ENCODE measurements around the gene SCGN.

Gene SCGN

DNA sequence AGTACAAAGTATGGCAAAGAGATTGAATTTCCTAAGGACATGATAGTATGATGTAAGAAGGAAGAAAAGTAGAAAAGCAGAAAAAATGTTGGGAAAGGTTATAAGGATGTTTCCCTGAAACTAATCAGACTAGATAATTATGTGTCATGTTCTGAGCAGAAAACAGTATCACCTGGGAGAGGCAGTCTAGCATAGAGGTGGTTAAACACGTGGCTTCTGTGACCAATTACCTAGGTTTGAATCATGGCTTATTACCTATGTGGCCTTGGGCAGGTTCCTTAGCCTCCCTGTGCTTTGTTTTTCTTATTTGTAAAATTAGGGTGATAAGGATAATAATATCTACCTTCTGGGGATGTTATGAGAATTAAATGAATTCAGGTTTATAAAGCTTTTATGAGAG is 38.0 kb downstream of the SCGN start:
- DNase-seq = no peak

DNA sequence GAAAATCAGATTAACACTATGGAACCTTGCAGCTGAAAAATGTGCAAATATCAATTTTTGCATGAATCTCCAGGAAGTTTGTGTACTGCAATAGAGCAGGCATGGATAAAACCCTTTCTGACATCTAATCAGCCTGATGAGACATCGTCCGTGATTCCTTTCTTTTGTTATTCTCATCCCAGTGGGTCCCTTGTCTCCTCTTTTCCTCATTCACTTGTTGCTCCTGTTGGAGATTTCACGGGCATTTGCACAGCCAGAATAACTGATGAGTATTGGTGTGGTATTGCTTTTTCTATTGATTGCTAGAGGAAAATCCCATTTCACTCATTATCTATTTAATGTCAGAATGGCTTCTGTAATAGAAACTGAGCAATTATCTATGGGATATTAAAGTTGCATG is 39.9 kb downstream of the SCGN start:
- no peak for DNase-seq

DNA sequence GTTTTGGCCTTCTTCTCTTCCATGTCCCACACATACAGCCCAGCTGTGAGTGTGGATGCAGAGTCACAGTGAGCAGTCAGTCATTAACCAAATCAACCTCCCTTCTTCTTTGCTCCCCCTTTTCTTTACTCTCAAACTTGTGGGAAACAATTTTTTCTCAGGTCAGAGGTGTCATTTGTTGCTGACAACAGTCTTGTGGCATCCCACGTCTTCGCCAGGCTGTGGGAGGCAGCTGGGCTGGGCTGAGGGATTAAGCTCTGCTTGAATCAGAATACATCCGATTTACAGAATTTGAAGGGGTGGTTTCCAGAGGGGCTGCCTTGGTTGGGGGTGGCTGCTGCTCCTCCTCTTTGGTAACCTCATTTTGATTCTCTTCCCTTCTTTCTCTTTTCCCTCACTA is 40.5 kb downstream of the SCGN start:
- no peak for DNase-seq

DNA sequence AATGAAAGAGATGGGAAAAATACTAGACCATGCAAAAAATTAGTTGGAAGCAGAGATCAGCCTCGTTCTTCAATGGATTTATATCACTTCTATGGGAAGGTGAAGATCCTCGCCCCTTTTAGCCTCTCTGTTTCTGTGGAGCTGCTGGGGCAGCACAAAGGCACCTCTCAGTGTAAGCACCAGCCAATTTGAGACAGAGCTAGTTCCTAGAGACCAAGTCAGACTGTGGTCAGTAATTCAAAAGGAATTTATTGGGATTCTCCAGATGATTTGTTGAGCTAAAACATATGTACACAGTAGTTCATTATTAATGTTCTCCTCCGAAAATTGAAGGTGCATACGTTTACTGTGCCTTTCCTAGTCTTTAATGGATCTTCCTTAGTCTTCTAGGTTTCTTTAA is 42.4 kb downstream of the SCGN start:
- DNase-seq = no peak

DNA sequence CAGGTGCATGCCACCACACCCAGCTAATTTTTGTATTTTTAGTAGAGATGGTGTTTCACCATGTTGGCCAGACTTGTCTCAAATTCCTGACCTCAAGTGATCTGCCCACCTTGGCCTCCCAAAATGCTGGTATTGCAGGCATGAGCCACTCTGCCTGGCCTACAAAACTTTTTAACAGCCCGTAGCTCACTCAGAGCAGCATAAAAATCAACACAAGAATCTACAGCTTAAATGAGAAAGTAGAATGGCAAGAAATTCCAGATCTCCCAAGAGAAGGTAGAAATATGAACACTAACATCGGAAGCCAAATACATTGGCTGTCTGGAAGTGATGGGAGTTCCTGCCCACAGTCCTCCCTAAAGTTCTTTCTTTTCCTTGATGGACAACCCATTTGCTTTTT is 43.7 kb downstream of the SCGN start:
- DNase-seq = no peak

DNA sequence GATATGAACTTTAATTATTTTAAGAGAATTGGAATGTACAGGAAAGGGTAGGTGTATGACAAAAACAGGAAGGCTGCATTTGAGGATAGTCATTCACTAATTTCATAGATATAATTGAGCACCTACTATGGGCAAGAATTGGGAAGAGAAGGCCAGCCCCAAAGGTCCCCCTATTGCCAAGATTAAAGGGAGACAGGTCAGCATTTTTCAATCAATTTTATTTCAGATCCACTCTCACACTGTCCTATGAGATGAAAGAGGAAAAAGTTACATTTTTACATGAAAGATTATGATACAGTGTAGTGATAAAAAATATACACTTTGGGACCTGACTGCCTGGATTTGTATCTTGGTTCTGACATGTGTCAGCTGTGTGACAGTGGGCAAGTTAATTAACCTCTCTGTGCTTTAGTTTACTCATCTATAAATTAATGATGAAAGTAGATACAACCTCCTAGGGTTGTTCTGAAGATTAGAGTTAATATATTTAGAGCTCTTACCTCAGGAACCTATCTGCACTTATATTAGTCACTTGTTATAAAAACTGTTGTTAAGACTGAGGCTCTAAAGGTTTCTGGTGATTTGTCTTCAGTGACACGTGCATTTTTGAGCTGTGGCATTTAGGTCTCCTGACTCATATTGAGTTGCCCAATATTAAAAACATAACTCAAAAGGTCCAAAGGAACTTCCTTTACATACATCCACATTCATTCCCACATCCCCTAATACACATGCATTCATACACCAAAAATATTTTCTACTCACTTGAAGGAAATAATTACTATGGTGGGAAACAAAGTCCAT is 45.7 kb downstream of the SCGN start:
- no peak for DNase-seq

DNA sequence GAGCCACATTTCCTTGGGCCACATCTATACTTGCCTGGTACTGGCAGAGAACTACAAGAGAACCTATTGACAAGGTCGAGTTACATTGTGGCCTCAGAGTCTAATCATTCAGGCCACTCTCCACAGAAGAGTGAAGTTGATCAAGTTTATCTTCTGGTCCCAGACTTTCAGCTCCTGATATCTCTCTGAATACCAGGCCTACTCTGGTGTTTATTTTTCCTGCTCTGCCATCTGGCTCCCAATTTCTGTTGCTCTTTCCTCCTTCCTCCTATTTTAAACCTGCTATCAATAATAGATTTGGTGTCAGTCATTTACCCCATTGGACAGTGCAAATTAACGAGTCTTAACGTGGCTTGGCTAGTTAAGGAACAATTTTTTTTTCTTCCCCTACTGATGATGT is 46.6 kb downstream of the SCGN start:
- DNase-seq = no peak

DNA sequence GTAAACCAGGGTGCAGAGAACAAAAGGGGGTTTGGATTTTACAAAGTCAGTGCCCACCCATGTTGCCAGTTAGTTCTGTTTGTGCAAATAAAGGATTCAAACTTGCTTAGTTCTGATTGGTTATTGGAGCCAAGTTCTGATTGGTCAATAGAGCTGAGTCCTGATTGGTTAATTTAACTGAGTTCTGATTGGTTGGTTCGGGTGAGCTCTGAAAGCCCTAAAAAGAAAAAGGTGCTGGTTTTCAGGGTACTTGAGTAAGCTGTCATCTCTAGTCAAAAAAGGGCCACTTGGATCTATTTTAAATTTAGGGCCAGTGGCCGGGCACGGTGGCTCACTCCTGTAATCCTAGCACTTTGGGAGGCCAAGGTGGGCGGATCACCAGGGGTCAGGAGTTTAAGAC is 47.6 kb downstream of the SCGN start:
- DNase-seq = no peak

DNA sequence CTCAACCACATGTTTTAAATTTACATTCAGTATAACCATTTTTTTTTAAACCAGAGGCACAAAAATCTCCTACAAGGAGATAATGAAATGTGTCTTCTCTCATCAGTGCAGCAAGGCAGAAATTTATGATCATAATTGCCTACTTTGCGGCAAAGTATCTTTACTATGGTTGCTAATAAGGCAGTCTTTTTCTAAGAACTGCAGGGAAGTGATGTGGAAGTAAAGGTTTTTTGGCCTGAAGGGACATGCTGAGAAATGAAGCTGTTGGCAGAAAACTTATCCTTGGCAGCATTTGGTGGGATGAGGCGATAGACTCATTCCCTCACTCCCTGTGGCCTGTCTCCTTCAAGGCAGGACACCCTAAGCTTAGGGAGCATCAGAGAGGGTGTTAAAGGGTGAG is 48.7 kb downstream of the SCGN start:
- no peak for DNase-seq

DNA sequence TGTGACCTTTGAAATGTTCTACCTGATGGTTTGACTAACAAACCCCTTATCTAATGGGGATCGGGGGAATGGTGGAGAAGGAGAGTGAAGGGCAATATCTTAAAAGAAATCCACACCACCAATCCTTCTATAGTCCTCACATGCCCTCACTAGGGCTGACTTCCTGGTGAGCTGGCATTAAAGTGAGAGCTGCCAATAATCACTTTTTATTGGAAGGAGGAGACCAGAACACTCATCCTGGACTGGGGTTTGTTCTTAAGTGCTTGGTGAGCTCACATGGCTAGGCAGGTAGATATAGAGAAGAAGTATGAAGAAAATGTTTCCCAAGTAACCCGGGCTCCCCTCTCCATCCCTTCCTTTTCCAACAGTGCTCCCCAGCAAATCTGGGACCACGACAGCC is 49.8 kb downstream of the SCGN start:
- DNase-seq = no peak

DNA sequence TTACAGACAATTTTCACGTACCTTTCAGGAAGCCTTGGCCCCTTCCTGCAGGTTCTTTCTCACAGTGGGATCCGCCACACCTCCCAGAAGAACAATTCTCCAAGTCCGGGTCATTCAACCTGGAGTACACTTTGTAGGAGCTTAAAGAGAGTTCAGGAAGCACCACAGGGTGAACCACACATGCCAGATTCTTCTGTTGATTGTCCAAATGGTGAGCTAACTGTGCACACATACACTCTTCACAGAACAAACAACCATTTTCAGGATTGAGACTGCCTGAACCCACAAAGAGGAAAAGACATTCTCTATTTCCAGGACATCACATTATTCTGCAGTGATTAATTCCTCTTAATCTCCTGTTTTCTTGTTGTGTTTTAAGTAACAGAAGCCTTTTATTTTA is 51.0 kb downstream of the SCGN start:
- DNase-seq = no peak

DNA sequence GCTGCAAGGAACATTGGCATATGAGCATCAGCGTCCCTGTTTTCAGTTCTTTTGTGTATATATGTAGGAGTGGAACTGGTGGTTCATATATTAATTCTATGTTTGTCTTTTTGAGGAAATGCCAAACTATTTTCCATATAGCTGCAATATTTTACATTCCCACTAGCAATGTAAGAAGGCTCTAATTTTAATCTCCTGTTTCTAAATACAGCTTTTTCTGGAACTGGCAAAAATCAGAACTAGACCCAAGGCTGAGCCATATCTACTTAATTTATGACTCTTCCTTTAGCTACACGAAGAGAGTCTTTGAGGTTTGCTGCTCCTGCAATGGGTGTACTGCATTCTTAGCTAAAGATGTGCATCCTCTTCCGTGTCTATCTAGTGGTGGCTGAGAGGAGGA is 52.0 kb downstream of the SCGN start:
- no peak for DNase-seq

DNA sequence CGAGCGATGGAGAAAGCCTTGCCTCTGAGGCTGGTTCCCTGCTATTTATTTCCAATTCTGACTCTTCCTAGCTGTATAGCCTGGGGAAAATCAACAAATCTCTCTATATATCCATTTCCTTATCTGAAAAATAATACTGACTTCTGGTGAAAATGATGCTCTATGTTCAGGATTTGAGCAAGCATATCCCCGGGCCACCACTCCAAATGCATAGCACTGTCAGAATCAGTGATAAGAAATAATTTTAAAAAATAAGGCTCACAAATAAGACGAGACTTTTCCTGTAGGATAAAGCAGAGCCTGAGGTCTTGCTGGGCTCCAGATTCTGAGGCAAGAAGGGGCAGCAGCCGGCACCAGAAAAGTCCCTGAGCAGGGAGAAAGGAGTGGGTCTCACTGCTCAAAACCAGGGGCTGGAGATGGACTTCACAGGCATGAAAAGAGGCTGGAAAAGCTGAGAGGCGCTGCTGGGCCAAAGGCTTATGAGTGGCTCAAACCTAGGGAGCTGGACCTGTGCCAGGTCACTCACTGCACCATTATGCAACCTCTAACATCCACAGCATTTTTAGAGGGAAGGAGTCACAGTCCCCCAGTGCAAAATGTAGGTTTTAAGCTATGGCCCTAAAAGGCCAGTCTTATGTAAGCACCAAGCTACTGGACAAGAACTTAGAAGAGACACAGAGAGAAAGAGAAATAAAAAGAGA is 54.4 kb downstream of the SCGN start:
- DNase-seq = no peak

DNA sequence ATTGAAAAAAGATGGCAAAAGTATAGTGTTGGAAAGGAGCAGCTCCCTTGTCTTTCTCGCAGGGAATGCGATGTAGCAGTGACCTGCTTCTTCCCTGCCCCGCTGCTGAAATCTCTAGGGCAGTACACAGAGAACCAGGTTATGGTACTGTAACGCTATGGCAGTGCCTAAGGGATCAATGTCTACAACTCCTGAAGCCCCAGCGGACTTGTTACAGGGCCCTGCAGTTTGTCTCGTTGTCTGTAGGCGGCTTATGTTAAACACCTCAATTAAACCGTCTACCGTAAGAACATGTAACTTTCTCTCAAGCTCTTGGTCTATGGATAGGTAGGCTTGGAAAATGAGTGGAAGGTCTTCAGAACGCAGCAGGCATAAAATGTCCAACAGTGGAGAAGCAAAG is 57.7 kb downstream of the SCGN start:
- DNase-seq = no peak

DNA sequence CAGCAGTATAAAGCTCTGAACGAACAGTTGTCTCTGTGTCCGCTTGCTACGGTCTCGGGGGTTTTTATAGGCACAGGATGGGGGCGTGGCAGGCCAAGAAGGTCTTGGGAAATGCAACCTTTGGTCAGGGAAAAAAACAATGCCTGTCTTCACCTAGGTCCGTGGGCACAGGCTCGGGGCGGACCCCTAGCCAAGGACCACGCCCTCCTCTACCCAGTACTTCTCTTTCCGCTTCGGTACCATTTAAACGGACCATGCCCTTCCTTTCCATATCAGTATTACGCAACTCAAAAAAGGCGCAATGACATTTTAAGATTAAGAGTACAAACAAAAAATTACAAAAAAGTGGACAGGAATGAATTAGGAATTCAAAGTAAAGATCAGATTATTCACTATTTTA is 58.3 kb downstream of the SCGN start:
- DNase-seq = no peak

DNA sequence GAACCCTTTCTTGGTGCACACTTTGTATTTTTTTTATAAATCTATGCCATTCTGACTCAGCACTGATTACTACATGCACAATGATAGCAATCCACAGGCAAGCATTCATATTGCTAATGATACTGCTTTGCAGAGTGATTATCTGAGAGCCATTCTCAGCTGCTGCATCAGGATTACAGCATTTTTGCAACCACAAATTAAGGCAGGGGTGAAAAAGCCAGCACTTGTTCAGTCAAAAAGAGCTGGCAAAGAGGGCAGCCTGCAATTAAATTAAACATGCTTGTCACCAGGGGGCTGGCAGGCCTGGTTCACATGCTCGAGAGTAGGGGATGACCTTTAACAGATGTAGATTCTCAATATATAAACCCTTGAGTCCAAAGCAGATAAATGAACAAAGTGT is 61.8 kb downstream of the SCGN start:
- no peak for DNase-seq

DNA sequence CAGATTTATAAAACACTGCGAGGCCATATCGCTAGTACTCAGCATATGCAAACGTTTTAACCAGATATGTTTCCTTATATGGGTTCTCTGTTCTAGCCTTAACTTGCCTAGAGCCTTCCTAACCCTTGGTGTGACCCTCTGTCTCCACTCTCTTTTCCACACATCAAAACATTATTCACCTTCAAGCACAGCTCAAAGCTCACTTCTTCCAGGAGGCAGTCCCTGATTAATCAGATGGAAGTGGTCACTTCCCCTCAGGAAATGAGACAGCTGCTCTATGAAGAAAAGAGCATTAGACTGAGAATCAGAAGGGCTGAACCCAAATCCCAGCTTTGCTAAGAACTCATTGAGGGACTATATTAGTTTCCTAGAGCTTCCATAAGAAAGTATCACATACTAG is 62.8 kb downstream of the SCGN start:
- no peak for DNase-seq

DNA sequence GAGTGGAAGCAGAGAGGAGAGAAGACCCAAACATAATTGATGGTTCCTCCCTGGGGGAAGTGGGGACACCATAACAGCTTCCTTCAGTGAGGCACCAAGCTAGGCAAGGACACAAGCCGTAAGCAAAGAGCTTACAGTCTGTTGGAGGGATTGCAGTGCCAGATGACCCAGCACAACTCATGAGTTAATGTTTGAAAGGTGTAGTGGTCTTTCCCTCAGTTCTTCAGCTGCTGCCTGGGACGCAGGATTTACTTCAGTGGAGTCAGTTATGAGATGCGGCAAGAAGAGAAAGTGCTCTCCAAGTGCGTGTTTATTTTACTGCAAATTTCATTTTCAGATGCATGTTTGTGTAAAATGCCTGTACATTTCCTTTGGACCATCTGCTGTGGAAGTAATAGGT is 63.8 kb downstream of the SCGN start:
- no peak for DNase-seq

DNA sequence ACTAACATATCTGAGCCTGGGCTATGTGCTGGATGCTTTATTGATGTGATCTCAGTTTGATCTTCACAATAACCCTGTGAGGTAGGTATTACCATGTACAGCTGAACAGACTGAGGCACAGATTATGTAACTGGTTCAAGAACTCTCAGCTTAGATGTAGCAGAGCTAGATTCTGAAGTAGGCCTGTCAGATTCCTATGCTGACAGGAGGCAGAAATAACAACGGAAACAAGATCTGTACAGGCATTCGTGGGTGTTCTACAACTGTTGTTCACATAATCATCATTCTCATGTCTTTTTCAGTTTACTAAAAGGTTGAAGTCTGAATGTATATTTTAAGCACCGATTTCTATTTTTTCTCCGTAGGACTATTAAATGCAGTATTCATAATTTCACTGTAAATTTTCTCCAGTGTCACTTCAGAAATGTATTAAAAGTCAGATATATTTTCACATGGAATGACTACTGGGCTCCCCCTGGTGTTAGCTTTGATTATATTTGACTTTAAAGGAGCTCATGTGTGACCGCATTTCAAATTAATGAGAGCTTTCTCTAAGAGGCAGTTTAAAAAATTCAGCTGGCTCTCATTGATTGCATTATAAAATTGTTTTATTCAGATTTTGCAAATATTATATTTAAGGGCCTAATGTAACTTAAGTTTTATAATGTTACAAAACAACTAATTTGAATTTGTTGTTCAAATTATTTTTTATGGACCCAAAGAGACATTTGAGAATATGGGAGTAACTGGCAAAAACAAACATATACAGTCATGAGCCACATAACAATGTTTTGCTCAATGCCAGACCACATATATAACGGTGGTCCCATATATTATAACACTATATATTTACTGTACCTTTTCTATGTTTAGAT is 66.1 kb downstream of the SCGN start:
- no peak for DNase-seq

DNA sequence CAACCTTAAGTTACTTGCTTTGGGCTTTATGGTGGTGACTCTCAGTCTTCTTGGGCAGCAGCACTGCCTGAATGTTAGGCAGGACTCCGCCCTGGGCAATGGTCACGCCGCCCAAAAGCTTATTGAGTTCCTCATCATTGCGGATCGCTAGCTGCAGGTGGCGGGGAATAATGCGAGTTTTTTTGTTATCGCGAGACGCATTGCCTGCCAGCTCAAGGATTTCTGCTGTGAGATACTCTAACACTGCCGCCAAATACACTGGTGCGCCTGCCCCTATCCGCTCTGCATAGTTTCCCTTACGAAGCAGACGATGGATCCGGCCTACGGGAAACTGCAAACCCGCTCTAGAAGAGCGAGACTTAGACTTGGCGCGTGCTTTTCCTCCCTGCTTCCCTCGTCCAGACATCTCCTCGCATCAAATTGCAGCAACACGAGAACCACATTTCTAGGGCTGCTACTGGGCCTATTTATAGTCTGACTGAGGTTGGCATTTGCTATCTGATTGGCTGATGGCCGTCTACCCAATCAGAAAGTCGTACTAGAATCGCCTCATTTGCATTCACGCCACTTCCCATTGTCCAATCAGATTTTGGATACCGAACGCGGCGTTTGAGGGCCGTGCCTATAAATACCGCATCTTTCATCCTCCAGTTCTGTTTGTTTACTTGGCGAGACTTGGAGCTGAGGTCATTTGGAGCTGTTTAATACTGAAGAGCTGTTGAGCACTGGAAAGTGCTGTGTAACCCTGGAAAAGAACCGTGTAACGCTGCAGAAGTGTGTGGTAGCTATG is 74.3 kb downstream of the SCGN start:
- no peak for DNase-seq

DNA sequence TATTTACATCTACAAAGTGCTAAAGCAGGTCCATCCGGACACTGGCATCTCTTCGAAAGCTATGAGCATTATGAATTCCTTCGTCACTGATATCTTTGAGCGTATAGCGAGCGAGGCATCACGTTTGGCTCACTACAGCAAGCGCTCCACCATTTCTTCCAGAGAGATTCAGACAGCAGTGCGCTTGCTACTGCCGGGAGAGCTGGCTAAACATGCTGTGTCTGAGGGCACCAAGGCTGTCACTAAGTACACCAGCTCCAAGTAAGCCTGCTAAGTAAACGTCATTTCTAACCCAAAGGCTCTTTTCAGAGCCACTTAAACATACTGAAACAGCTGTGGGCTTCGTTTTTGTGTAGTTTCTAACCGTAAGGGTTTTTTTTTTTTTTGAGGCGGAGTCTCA is 75.0 kb downstream of the SCGN start:
- DNase-seq = no peak

DNA sequence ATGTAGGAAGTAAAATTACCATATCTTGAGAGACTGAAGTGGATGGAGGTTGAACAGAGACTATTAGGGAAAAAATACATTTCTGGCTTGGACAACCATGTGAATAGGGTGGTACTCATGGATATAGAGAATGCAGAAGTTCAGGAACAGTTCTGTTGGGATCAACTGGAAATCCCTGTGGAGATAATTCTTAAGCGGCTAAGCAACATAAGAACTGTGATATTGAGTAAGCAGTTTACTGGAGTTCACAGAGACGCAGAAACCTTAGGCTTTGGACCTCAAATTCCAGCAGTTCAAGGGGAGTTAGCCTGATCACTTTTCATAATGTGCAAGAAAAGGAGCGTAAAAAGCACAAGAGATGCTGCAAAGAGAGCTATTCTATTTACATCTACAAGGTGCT is 78.9 kb downstream of the SCGN start:
- DNase-seq = no peak

DNA sequence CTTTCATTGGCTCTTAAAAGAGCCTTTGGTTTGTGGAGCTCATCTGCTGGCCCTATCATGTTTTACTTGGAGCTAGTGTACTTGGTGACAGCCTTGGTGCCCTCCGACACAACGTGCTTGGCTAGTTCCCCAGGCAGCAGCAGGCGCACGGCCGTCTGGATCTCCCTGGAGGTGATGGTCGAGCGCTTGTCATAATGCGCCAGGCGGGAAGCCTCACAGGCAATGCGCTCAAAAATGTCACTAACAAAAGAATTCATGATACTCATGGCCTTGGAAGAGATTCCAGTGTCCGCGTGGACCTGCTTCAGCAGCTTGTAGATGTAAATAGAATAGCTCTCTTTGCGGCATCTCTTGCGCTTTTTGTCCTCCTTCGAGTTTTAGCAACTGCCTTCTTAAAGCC is 79.7 kb downstream of the SCGN start:
- DNase-seq = no peak

Data from activated CD8-positive, alpha-beta memory T cell treated with anti-CD3 and anti-CD28 coated beads, Interleukin-2, amount 50 U/mL, for 48 hours (primary cell).